KBM-7 (cell line): ENCODE data around the gene OR4F15.

Source experiments
- DNase-seq: peaks from one replicate; pipeline ENCODE4 v3.0.0-alpha.2; 2015
- in situ Hi-C: fragments of 300-500 bp; cut with MboI; formaldehyde crosslinking; loops from 2 replicates; pipeline ENCODE4 v1.14.3; 2020; ENCODE audit warnings: low sequenced_read_pairs, low pct_unique_long_range_greater_than_20kb, mixed read lengths

Gene OR4F15

GRCh38 chr15:101801048-101801447 lies 11.0 kb upstream of the OR4F15 start:
- in situ Hi-C loops = no loop called here
- no peak for DNase-seq

- no peak for DNase-seq
- in situ Hi-C loops = no loop called here
These were observed 8.8 kb upstream of the OR4F15 start, which contains the start of gene OR4F6 for GRCh38 chr15:101803209-101803608. TSS of gene OR4F6 (plus strand) at chr15:101803509. CDS start at chr15:101805720, 2,211 bp downstream.

- in situ Hi-C loops = no loop called here
- DNase-seq = no peak
These were observed 8.3 kb upstream of the OR4F15 start for GRCh38 chr15:101803676-101804075.

GRCh38 chr15:101804375-101804774 lies 7.6 kb upstream of the OR4F15 start:
- in situ Hi-C loops = no loop called here
- no peak for DNase-seq

GRCh38 chr15:101804941-101805340 lies 7.1 kb upstream of the OR4F15 start:
- in situ Hi-C loops = no loop called here
- DNase-seq = no peak

GRCh38 chr15:101805605-101806345 lies 6.2 kb upstream of the OR4F15 start:
- in situ Hi-C loops = no loop called here

GRCh38 chr15:101807345-101807945 lies 4.6 kb upstream of the OR4F15 start:
- DNase-seq = peak; percentile 5
- in situ Hi-C loops = no loop called here

More at GRCh38 chr15:101805605-101806345, 6.2 kb upstream of the OR4F15 start:
- peak; percentile 9 for DNase-seq

- no peak for DNase-seq
- in situ Hi-C loops = no loop called here
These were observed 3.8 kb upstream of the OR4F15 start for GRCh38 chr15:101808201-101808600.

- in situ Hi-C loops = no loop called here
- no peak for DNase-seq
These were observed 1.5 kb upstream of the OR4F15 start for GRCh38 chr15:101810456-101810855.

- peak; percentile 19 for DNase-seq
- in situ Hi-C loops = no loop called here
These were observed 1.1 kb upstream of the OR4F15 start for GRCh38 chr15:101810876-101811275.

- DNase-seq = no peak
- in situ Hi-C loops = no loop called here
These were observed 2.0 kb downstream of the OR4F15 start for GRCh38 chr15:101813803-101814534.

GRCh38 chr15:101820781-101821180 lies 8.8 kb downstream of the OR4F15 start:
- no peak for DNase-seq
- in situ Hi-C loops = no loop called here

- in situ Hi-C loops = no loop called here
- no peak for DNase-seq
These were observed 15.3 kb downstream of the OR4F15 start for GRCh38 chr15:101827257-101827656.

GRCh38 chr15:101828774-101829173 lies 16.8 kb downstream of the OR4F15 start:
- DNase-seq = no peak
- in situ Hi-C loops = no loop called here

- in situ Hi-C loops = no loop called here
- no peak for DNase-seq
These were observed 29.7 kb downstream of the OR4F15 start for GRCh38 chr15:101841656-101842055.

GRCh38 chr15:101844916-101845315 lies 32.9 kb downstream of the OR4F15 start:
- no peak for DNase-seq
- in situ Hi-C loops = no loop called here

GRCh38 chr15:101852356-101852755 lies 40.4 kb downstream of the OR4F15 start:
- DNase-seq = no peak
- in situ Hi-C loops = no loop called here
